Activated gamma-delta T cell treated with Interleukin-2 at 50 U/mL for 16 hours (primary cell): ENCODE measurements around the gene FOXK2.

Source experiments
- DNase-seq: peaks from one replicate; pipeline ENCODE4 v3.0.0-alpha.2; 2020

The FOXK2 gene

DNA sequence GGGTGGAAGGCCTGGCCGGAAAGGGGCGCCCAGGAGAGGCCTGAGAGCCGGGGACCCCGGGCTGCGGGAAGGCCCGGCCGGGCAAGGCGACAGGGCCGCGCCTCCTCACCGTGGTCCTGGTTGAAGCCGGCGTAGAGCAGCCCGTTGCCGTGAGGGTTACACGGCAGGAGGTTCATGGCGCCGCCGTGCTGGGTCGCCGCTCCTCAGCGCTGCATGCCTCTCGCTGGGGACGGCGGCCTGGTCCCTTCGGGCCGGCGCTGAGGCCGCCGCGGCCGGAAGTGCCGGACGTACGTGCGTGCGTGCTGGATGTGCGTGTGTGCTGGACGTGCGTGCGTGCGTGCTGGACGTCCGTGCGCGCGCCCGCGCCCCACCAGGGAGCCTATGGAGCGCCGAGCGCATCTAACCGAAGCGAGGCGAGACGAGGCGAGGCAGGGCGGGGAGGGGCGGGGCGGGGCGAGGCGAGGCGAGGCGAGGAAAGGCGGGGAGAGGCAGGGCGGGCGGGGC lies 128.7 kb downstream of the FOXK2 start, which contains the start of gene WDR45B:
Gene WDR45B (minus strand): TSS at position 280 of the 504 bp plus-strand sequence. CDS start 104 bp downstream, at position 176.
- peak; percentile 86 for DNase-seq

DNA sequence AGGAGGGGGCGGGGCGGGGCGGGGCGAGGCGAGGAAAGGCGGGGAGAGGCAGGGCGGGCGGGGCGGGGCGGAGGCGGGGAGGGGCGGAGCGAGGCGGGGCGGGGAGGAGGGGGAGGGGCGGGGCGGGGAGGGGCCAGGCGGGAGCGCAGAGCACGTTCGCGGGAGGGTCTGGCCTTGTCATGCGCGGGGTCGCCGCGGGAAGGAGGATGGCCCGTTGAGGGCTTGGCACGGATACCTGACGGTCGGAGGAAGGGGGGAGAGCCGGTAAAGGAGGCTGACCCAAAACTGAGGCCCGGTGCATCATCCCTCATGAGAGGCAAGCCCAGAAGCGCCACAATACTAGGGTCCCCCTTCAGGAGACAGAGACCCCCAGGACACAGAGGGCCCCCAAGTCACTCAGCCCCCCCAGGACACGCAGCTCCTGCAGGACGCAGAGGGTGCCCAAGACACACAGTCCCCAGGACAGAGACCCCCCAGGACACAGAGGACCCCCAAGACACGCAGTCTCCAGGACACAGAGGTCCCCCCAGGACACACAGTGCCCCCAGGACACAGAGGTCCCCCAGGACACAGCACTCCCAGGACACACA lies 129.3 kb downstream of the FOXK2 start:
- DNase-seq = peak; percentile 47

DNA sequence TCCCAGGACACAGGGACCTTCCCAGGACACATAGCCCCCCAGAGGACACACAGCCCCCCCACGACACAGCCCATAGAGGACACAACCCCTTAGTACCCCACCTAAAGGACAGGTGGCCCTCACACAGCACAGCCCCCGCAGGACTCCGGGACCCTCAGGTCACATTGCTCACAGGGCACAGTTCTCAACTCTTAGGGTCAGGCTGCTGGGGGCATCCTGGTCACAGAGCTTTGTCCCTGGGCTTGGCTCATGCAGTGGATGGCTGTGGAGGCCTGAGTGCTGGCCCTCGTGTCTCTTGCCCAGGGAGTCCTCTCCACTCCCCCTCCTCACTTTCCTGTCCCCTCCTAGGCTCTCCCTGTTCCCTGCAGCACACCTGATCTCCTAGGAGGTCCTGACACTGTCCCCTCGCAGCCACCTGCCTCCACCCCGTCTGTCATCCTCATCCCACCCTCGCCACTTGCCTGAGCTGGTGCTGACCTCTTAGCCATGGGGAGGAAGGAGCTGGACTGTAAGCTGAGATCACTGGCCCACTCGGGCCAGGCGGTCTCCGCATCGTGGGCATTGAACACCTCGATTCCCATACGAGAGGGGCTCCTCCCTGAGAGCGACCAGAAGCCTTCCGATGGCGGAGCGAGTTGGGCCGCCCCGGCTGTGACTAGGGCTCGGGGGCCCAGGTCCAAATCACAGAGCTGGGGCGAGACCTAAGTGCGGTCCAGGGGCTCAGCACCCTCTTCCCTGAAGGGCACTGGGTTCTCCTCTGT lies 130.1 kb downstream of the FOXK2 start:
- DNase-seq = no peak

DNA sequence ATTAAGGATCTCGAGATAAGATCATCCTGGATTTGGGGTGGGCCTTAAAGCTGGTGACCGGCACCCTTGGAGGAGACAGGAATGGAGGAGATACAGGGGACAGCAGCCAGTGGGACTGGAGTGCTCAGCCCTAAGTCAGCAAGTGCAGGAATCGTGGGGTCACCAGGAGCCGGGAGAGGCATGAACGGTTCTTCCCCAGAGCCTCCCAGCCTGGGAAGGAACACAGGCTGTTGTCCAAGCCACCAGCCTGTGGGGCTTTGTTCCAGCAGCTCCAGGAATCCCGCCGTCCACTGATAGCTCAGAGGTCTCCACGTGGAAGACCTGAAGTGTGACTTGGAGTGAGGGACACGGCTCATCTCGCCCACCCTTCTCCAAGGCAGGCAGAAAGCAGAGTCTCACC lies 131.2 kb downstream of the FOXK2 start:
- no peak for DNase-seq

DNA sequence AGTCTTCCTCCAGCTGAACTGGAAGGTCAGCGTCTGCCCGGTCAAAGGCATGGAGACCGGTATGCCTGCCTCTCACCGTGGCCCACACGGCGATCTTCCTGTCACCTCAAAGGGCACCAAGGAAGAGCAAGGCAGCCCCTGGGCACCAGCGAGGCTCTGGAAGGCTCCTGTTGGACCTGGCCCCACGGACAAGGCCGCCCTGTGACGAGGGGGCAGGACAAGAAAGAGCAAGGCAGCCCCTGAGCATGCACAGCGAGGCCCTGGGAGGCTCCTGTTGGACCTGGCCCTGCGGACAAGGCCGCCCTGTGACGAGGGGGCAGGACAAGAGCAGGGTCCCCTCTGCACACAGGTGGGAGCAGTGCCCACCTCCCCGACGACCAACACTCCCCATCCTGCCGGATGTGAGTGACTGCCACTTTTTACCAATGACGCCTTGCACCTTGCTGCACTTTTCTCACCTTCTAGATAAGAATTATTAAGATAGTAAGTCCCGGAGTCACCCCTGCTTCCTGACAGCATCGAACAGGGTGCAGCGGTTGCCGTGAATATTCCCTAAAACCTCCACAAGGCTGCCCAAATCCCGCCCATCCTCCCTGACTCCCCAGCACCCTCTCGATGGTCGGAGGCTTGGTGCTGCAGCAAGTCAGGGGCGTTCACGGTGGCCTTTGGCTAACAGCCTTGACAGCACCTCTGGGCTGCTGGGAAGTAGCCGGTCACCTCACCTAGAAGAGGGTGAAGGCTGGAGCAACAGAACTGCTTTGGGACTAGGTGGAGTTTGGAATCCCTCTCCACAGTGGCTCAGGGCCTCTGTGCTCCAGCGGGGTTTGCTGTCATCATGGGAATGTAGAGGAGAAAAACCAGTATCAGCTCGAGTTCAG lies 134.4 kb downstream of the FOXK2 start:
- no peak for DNase-seq
